Epithelial cell of esophagus (primary cell): ENCODE measurements around the gene TCEAL3.
"Not testable (repeated sequence)": the region's sequence is repeated elsewhere in the genome, so short reads cannot be mapped to it uniquely, and the experiment has no call there.

ENCODE experiments used
- DNase-seq: peaks from one replicate; pipeline ENCODE4 v3.0.0; 2010; ENCODE audit warnings: low read depth
- H3K4me3 ChIP-seq: 2 replicates; pipeline ENCODE4 v1.5.1; 2011; ENCODE audit warnings: mild to moderate bottlenecking, low read length, control low read depth
- TF ChIP-seq, protein P1 (sequence below): IDR thresholded peaks from 2 replicates; pipeline ENCODE4 v1.5.1; 2011; ENCODE audit warnings: low read depth, mild to moderate bottlenecking, low read length, control low read depth, inconsistent platforms; ENCODE audit not compliant: insufficient read depth; ENCODE audit errors: missing control alignments

The TCEAL3 gene

DNA sequence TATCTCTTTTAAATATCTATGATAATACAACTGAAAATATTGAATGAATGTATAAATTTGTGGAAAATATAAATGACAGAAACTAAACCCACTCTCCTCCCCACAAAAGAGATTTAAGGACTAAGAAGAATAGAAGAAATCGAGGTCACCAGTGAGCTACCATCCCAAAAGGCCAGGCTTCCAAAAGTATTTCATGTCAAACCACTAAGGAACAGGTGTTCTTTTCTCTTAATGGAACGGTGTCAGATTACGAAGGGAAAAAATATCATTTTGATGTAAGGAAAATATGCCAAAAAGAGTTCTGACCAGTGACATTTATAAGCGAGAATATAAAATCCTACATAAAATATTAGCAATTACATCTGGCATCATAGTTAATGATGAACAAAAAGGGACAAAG lies 36.0 kb upstream of the TCEAL3 start:
- DNase-seq, result no peak
- no peak overlapping the region for H3K4me3 ChIP-seq
- TF ChIP-seq, protein P1, sequence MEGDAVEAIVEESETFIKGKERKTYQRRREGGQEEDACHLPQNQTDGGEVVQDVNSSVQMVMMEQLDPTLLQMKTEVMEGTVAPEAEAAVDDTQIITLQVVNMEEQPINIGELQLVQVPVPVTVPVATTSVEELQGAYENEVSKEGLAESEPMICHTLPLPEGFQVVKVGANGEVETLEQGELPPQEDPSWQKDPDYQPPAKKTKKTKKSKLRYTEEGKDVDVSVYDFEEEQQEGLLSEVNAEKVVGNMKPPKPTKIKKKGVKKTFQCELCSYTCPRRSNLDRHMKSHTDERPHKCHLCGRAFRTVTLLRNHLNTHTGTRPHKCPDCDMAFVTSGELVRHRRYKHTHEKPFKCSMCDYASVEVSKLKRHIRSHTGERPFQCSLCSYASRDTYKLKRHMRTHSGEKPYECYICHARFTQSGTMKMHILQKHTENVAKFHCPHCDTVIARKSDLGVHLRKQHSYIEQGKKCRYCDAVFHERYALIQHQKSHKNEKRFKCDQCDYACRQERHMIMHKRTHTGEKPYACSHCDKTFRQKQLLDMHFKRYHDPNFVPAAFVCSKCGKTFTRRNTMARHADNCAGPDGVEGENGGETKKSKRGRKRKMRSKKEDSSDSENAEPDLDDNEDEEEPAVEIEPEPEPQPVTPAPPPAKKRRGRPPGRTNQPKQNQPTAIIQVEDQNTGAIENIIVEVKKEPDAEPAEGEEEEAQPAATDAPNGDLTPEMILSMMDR, result no peak

DNA sequence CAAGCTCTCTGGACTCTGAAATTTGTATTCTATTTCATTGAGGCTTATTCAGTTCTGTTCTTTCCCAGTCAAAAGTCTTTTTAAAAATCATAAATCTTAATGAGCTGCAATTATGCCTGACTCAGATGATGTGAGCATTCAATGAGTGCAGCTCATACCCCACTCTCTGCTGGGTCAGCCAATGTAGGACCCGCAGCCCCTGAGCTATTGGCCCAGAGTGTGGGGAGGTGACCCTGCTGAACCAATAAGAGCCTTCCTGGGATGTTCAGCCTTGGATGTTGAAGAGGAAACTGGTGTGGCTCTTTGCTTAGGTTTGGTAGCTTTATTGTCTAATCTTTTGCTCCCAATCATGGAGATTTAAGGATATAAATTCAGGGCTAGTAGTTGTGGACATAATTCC lies 34.6 kb upstream of the TCEAL3 start:
- no peak overlapping the region for H3K4me3 ChIP-seq
- no peak for DNase-seq
- TF ChIP-seq, protein P1, result no peak

DNA sequence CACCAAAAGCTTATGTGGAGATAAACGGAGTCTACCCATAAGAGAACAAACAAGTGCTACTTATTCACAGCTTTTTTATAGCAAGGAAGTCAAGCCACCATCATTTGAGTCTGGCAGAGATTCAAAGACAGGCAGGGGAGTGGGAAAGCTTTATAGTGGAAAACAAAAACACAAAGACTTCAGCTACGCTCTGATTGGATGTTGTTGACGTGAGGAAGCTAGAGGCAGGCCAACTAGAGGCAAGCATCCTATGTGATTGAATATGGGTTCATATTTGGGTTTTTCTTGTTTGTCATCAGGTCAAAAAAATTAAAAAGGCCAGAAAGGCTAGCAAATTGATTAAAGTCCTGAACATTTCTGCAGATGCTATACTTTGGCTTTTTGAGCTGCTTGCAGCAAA lies 23.2 kb upstream of the TCEAL3 start:
- no peak for DNase-seq
- TF ChIP-seq, protein P1, result no peak
- H3K4me3 ChIP-seq, result no peak overlapping the region

DNA sequence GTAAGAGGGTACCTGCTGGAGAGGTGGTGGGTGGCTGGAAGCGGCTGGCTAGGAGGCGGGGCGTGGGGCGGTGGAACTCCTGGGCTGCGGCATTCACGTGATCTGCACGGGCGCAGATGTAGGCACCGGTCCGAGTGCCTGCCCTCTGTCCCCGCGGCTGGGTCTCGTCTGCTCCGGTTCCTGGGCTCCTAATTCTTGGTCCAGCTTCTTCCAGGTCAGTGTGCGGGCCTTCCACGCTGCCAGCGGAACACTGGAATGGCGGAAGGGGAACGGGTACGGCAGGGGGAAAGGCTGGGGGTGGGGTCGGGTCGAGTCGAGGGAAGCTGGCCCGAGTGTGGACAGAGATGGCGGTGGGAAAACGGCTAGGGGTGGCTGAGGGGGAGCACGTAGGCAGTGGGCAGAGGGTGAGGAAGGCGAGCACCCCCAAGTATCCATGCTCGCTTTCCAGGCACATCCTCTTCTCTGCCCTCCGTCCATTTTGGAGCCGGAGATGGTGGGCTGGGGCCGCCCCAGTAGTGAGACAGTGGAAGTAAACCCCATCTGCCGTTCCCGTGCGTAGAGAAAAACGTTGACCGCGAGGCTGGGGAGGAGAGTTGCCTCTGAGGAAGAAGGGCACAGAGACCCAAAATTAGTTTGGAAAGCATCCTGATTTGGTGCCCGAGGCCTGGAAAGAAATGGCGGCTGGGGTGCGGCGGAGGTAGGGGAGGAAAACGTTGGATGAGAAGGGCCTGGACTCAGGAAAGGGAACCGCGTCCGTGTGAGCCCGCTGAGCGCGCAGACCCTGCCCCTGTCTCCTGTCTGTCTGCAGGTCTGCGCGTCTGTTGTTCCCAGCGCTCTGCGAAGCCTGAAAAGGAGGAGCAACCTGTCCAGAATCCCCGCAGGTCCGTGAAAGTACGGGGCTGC lies 22.1 kb upstream of the TCEAL3 start, which contains the start of gene TCEAL4:
TCEAL4 (plus strand) TSS at position 105 of the 903 bp plus-strand sequence. CDS start 1,161 bp downstream, outside the sequence.
- peak; percentile 17 for DNase-seq
- H3K4me3 ChIP-seq, result peak within 1 kb of the TSS; percentile 68
- TF ChIP-seq, protein P1, result no peak

DNA sequence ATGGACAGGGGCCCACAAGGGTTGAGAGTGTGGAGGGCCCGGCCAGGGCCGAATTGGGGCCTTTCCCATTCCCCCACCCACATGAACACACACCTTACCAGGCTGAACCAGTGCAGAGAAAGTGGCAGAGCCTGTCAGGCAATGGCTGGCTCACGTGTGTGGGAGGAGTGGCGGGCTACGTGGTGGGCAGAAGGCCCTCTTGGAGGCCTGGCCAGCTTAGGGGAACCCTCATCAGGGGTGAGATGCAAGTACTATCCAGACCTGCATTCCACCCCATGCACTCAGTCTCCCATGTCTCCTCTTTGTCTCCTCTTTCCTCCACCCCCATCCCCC lies 21.5 kb upstream of the TCEAL3 start:
- TF ChIP-seq, protein P1, result no peak
- H3K4me3 ChIP-seq, result peak overlapping the region; percentile 68
- peak; percentile 20 for DNase-seq

DNA sequence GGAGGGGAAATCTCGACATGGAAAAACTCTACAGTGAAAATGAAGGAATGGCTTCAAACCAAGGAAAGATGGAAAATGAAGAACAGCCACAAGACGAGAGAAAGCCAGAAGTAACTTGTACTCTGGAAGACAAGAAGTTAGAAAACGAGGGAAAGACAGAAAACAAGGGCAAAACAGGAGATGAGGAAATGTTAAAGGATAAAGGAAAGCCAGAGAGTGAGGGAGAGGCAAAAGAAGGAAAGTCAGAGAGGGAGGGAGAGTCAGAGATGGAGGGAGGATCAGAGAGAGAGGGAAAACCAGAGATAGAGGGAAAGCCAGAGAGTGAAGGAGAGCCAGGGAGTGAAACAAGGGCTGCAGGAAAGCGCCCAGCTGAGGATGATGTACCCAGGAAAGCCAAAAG lies 21.1 kb upstream of the TCEAL3 start:
- no peak overlapping the region for H3K4me3 ChIP-seq
- DNase-seq, result no peak
- TF ChIP-seq, protein P1, result no peak

DNA sequence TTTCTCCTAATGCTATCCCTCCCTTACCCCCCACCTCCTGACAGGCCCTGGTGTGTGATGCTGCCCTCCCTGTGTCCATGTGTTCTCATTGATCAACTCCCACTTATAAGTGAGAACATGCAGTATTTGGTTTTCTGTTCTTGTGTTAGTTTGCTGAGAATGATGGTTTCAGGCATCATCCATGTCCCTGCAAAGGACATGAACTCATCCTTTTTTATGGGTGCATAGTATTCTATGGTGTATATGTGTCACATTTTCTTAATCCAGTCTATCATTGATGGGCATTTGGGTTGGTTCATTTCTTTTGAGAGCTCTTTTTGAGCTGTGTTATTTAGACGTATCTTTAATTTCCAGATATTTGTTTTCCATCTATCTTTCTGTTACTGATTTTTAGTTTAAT lies 15.5 kb upstream of the TCEAL3 start:
- not testable (repeated sequence) for DNase-seq, H3K4me3 ChIP-seq

DNA sequence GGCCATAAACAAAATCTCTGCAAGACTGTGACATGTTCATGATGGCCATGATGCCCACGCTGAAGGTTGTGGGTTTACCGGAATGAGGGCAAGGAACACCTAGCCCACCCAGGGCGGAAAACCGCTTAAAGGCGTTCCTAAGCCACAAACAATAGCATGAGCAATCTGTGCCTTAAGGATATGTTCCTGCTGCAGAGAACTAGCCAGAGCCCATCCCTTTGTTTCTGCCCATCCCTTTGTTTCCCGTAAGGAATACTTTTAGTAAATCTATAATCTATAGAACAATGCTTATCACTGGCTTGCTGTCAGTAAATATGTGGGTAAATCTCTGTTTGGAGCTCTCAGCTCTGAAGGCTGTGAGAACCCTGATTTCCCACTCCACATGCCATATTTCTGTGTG lies 12.6 kb upstream of the TCEAL3 start:
- DNase-seq, H3K4me3 ChIP-seq: not testable (repeated sequence)
